H1 (cell line): ENCODE measurements around the gene GCNA. TPM values are rescaled to one million over a fixed set of nuclear protein-coding genes. Genes with fewer than 3 reads are reported as not detected.

Experiments
- CTCF ChIA-PET: fragments of 300-600 bp; sonication (Branson Sonifier 250); formaldehyde crosslinking; loops from one replicate; lab custom pipeline; 2021; ENCODE audit not compliant: partially characterized antibody; lab: Charles Lee
- POLR2A ChIA-PET: fragments of 300-600 bp; sonication (Branson Sonifier 250); formaldehyde crosslinking; loops from one replicate; lab custom pipeline; 2021; ENCODE audit warnings: inconsistent platforms; ENCODE audit not compliant: partially characterized antibody; lab: Charles Lee
- DNase-seq, 2 experiments: peaks; one replicate each; pipeline versions ENCODE4 v3.0.0 to v3.0.0-alpha.2; 2010 to 2022; ENCODE audit warnings: low spot score in 2 of 2, low read depth in 1 of 2, mixed read lengths in 1 of 2
- FAIRE-seq: peaks from 2 replicates; lab custom pipeline; 2011; peaks lifted over from hg19 to GRCh38; lab: Jason Lieb, UNC
- H2AFZ ChIP-seq: 2 replicates; pipeline ENCODE4 v1.8.1; 2012; ENCODE audit warnings: low read length, inconsistent platforms
- H2AK5ac ChIP-seq: 2 replicates; pipeline ENCODE4 v1.6.1; 2013; ENCODE audit warnings: low read depth, low read length
- H2BK120ac ChIP-seq: replicated peaks from 2 replicates; pipeline ENCODE3; 2013; ENCODE audit warnings: low read depth, low read length, inconsistent platforms
- H2BK12ac ChIP-seq: 2 replicates; pipeline ENCODE4 v1.6.1; 2013; ENCODE audit warnings: low read depth, low read length
- H2BK15ac ChIP-seq: 2 replicates; pipeline ENCODE4 v1.6.1; 2013; ENCODE audit warnings: low read length
- H2BK20ac ChIP-seq: 2 replicates; pipeline ENCODE4 v1.6.1; 2013; ENCODE audit warnings: low read length
- H2BK5ac ChIP-seq: 2 replicates; pipeline ENCODE4 v1.6.1; 2013; ENCODE audit warnings: low read depth, low read length
- H3K14ac ChIP-seq: 2 replicates; pipeline ENCODE4 v1.6.1; 2013; ENCODE audit warnings: inconsistent platforms; ENCODE audit not compliant: insufficient read length
- H3K18ac ChIP-seq: 2 replicates; pipeline ENCODE4 v1.6.1; 2013; ENCODE audit warnings: low read length; ENCODE audit errors: extremely low read depth
- H3K23ac ChIP-seq: 2 replicates; pipeline ENCODE4 v1.6.1; 2013; ENCODE audit warnings: inconsistent platforms; ENCODE audit not compliant: insufficient read length
- H3K23me2 ChIP-seq: 2 replicates; pipeline ENCODE4 v1.6.1; 2013; ENCODE audit warnings: low read depth, low read length
- H3K27ac ChIP-seq: 2 replicates; pipeline ENCODE4 v1.6.1; 2011; ENCODE audit warnings: low read depth, low read length, inconsistent platforms
- H3K27me3 ChIP-seq, 4 experiments: replicated peaks in 1 of 4; 1 replicate in 1 of 4; 2 replicates in 3 of 4; pipeline versions ENCODE4 v1.6.1 to v1.8.1; 2011 to 2013; ENCODE audit warnings: low read length in 3 of 4, mild to moderate bottlenecking in 3 of 4, inconsistent platforms in 2 of 4, mixed read lengths in 2 of 4, moderate library complexity in 1 of 4; ENCODE audit not compliant: control insufficient read depth in 3 of 4, insufficient read depth in 3 of 4; ENCODE audit errors: extremely low read depth in 1 of 4
- H3K36me3 ChIP-seq, 4 experiments: 2 replicates each; pipeline versions ENCODE4 v1.6.1 to v1.8.1; 2011 to 2013; ENCODE audit warnings: mild to moderate bottlenecking in 4 of 4, low read length in 3 of 4, moderate library complexity in 2 of 4, control low read depth in 1 of 4, inconsistent platforms in 1 of 4; ENCODE audit not compliant: insufficient read depth in 4 of 4, control insufficient read depth in 2 of 4
- H3K4ac ChIP-seq: replicated peaks from 2 replicates; pipeline ENCODE3; 2013; ENCODE audit warnings: low read length, low read depth, mixed read lengths, inconsistent platforms; ENCODE audit not compliant: insufficient read length
- H3K4me1 ChIP-seq, 4 experiments: replicated peaks in 1 of 4; 1 replicate in 1 of 4; 2 replicates in 3 of 4; pipeline versions ENCODE4 v1.6.1 to v1.8.1; 2011 to 2013; ENCODE audit warnings: low read length in 3 of 4, inconsistent platforms in 2 of 4, mixed read lengths in 1 of 4; ENCODE audit not compliant: insufficient read depth in 4 of 4, control insufficient read depth in 3 of 4
- H3K4me2 ChIP-seq, 2 experiments: 2 replicates each; pipeline versions ENCODE4 v1.6.1 to v1.8.1; 2011 to 2013; ENCODE audit warnings: low read depth in 2 of 2, low read length in 2 of 2, control low read depth in 1 of 2, inconsistent platforms in 1 of 2, mild to moderate bottlenecking in 1 of 2; ENCODE audit not compliant: insufficient read depth in 1 of 2
- H3K4me3 ChIP-seq, 4 experiments: fragments of 200-600, 300-600 bp in 1 of 4; sonication (generic), shearing (Covaris generic), sonication (Bioruptor Twin) in 1 of 4; 2 replicates each; pipeline versions ENCODE4 v1.5.1 to v1.8.1; 2011 to 2016; ENCODE audit warnings: low read length in 4 of 4, low read depth in 3 of 4, control low read depth in 2 of 4, inconsistent platforms in 2 of 4, mild to moderate bottlenecking in 2 of 4, mixed read lengths in 1 of 4, moderate library complexity in 1 of 4; ENCODE audit not compliant: insufficient read depth in 2 of 4; ENCODE audit errors: extremely low read depth in 1 of 4
- H3K56ac ChIP-seq: replicated peaks from 2 replicates; pipeline ENCODE3; 2013; ENCODE audit warnings: low read depth, mild to moderate bottlenecking, mixed read lengths, low read length, inconsistent platforms; ENCODE audit not compliant: insufficient read length
- H3K79me1 ChIP-seq: 2 replicates; pipeline ENCODE4 v1.6.1; 2013; ENCODE audit warnings: low read depth, low read length, control low read depth
- H3K79me2 ChIP-seq, 2 experiments: 2 replicates each; pipeline versions ENCODE4 v1.6.1 to v1.8.1; 2012 to 2013; ENCODE audit warnings: low read length in 2 of 2, mild to moderate bottlenecking in 2 of 2, inconsistent platforms in 1 of 2; ENCODE audit not compliant: insufficient read depth in 2 of 2, control insufficient read depth in 1 of 2
- H3K9ac ChIP-seq, 4 experiments: replicated peaks in 1 of 4; 1 replicate in 1 of 4; 2 replicates in 3 of 4; pipeline versions ENCODE4 v1.6.1 to v1.8.1; 2011 to 2013; ENCODE audit warnings: low read depth in 3 of 4, low read length in 3 of 4, control low read depth in 2 of 4, mild to moderate bottlenecking in 2 of 4, moderate library complexity in 2 of 4, inconsistent platforms in 1 of 4; ENCODE audit errors: extremely low read depth in 1 of 4
- H3K9me3 ChIP-seq, 2 experiments: 2 replicates each; pipeline versions ENCODE4 v1.6.1 to v1.8.1; 2012 to 2013; ENCODE audit warnings: mild to moderate bottlenecking in 2 of 2, moderate library complexity in 2 of 2, control low read depth in 1 of 2, inconsistent platforms in 1 of 2, low read depth in 1 of 2, low read length in 1 of 2, mixed read lengths in 1 of 2; ENCODE audit not compliant: insufficient read depth in 2 of 2
- H4K20me1 ChIP-seq, 2 experiments: replicated peaks in 1 of 2; 2 replicates each; pipeline versions ENCODE3 to v1.8.1; 2011 to 2013; ENCODE audit warnings: inconsistent platforms in 2 of 2, low read length in 2 of 2, mild to moderate bottlenecking in 1 of 2; ENCODE audit not compliant: insufficient read depth in 2 of 2, control insufficient read depth in 1 of 2
- H4K5ac ChIP-seq: 2 replicates; pipeline ENCODE4 v1.6.1; 2013; ENCODE audit warnings: low read length, low read depth, mixed read lengths, inconsistent platforms; ENCODE audit not compliant: insufficient read length
- H4K8ac ChIP-seq: 2 replicates; pipeline ENCODE4 v1.8.0; 2013; ENCODE audit warnings: mild to moderate bottlenecking, moderate library complexity, low read length, inconsistent platforms; ENCODE audit not compliant: insufficient read depth; ENCODE audit errors: extremely low read depth
- H4K91ac ChIP-seq: replicated peaks from 2 replicates; pipeline ENCODE3; 2013; ENCODE audit warnings: low read length, mixed read lengths, inconsistent platforms; ENCODE audit not compliant: insufficient read length
- RFX5 ChIP-seq: IDR thresholded peaks from 2 replicates; pipeline ENCODE4 v1.6.1; 2011; ENCODE audit warnings: low read depth, low read length, improper control_type of control experiment, borderline replicate concordance
- WGBS, 2 experiments: shearing (Covaris generic) in 1 of 2; methylation state at CpG; one replicate each; pipeline versions ENCODE4 v1.1.6 to v1.1.7; 2013 to 2015; ENCODE audit warnings: low lambda C conversion rate in 2 of 2, mixed read lengths in 2 of 2, inconsistent platforms in 1 of 2, low coverage in 1 of 2, missing lambda C conversion rate in 1 of 2; ENCODE audit not compliant: insufficient replicate concordance in 2 of 2, insufficient coverage in 1 of 2, insufficient read length in 1 of 2; ENCODE audit errors: extremely low coverage in 1 of 2, missing lambda C conversion rate in 1 of 2; 5-methylcytosine and 5-hydroxymethylcytosine counted together
- polyA plus RNA-seq, 7 experiments: library from polyadenylated mRNA; depleted of rRNA in 3 of 7; stranded (reverse) in 5 of 7; unstranded in 2 of 7; fragments of >200 nt in 5 of 7; fragments of 200-250 nt in 2 of 7; gene quantifications; 1 replicate in 5 of 7; 2 replicates in 1 of 7; 4 replicates in 1 of 7; pipeline versions ENCODE4 v1.2.1 to v1.2.3, GENCODE V29; 2011 to 2013; ENCODE audit warnings: missing spikeins in 2 of 7, mixed read lengths in 2 of 7
- total RNA-seq: library from RNA; stranded (reverse); fragmentation: NEBNext Ultra II Directional; extraction: Animal tissue kit (Norgen Biotek cat#: 25700); gene quantifications from 2 replicates; pipeline ENCODE4 v1.2.1, GENCODE V29; 2021

Gene GCNA
- total and polyA plus RNA-seq, 2 of the 8 experiments (the other 6 are each of a cell fraction or from before 2014, with no cell fraction given), result 0.41 to 0.95 TPM

DNA sequence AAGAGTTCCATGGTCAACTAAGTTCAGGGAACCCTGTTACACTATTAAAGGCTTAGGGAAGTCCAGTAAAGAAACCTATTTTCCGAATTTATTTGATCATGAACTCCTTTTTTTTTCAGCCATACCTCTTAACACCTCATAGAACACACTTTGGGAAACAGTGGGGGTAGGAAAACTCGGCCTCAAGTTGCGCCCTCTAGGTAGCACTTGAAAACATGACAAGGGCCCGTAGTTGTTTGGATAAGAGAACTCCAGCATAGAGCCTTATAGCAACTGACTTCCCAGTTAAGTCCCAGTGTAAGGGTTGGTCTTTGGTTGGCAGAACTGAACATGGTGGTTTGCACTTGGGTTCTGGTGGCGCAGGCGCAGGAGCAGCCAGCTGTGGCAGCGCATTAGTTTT, 30.9 kb upstream of the GCNA start:
- Histone ChIP-seq H3K23ac (no peak overlapping the region), H3K56ac (no peak overlapping the region), H2BK12ac (no peak overlapping the region), H3K27me3 (no peaks in the 10 kb centered on the region), H3K9me3 (no peaks in the 10 kb centered on the region), H3K9ac (no peak overlapping the region), H3K4me1 (no peaks in the 10 kb centered on the region; a peak in 1 of 7 replicates), H2BK15ac (no peak overlapping the region), H2AFZ (no peak overlapping the region), H3K23me2 (no peaks in the 10 kb centered on the region), H4K5ac (no peak overlapping the region), H3K18ac (no peak overlapping the region), H2BK120ac (no peak overlapping the region), H3K79me1 (no peaks in the 10 kb centered on the region), H2BK5ac (no peak overlapping the region), H4K8ac (no peak overlapping the region), H3K36me3 (peaks cover 5 to 62% (median 20%) of the 10 kb centered on the region in 4 experiments; a peak in 7 of 8 replicates), H3K4ac (no peak overlapping the region), H2AK5ac (no peak overlapping the region), H4K20me1 (peaks cover 2 to 17% of the 10 kb centered on the region in 2 experiments), H3K14ac (no peak overlapping the region), H3K79me2 (peaks cover 3 to 80% of the 10 kb centered on the region in 2 experiments; a peak in 3 of 4 replicates), H3K27ac (no peak overlapping the region), H3K4me2 (no peak overlapping the region), H3K4me3 (no peak overlapping the region), H4K91ac (no peak overlapping the region), H2BK20ac (no peak overlapping the region)
- ChIA-PET CTCF (interaction anchor here (1.1 kb wide), 1 partner anchor 84 kb away, joined by 4 read pairs; no protein-coding TSS in a partner anchor), POLR2A (interaction anchor here (0.6 to 7.0 kb wide), 3 partner anchors 7 to 140 kb away, joined by 3 to 60 read pairs (median 4); partner anchors contain the start of gene OGT)
- DNase-seq (no peak), FAIRE-seq (no peak)
- 90% methylated on average over 7 of the region's 7 CpGs; no CpG with 5 or more reads in 1 of the 2 experiments for WGBS, 2 experiments
- no peak for TF ChIP-seq RFX5
